GM12878 (cell line): ENCODE data around the gene LONRF2. TPM values are rescaled to one million over a fixed set of nuclear protein-coding genes. Genes with fewer than 3 reads are reported as not detected.

Source experiments
- ATAC-seq: fragments of 200-7000 bp; cut with Tn5 transposase; 3 replicates; pipeline ENCODE4 v1.9.1; 2020; ENCODE audit warnings: mild to moderate bottlenecking, moderate library complexity
- BruUV-seq: library from RNA; stranded (reverse); fragments of 400-500 nt; replicated peaks from 2 replicates; lab custom pipeline; 2021; lab: Mats Ljungman, UMichigan
- CTCF ChIA-PET: fragments of 300-600 bp; sonication (Branson Sonifier 250); formaldehyde crosslinking; extraction: SDS; loops from one replicate; lab custom pipeline; 2021; ENCODE audit warnings: inconsistent platforms; lab: Yijun Ruan, JAX
- POLR2A ChIA-PET: fragments of 350-600 bp; formaldehyde crosslinking; extraction: SDS; loops from one replicate; lab custom pipeline; 2021; ENCODE audit warnings: inconsistent platforms; lab: Charles Lee
- RAD21 ChIA-PET: fragments of 300-600 bp; sonication (Branson Sonifier 250); formaldehyde crosslinking; loops from one replicate; lab custom pipeline; 2023; ENCODE audit warnings: antibody characterized with exemption; ENCODE audit not compliant: unreplicated experiment; lab: Charles Lee
- SMC1A ChIA-PET: fragments of 300-600 bp; sonication (Branson Sonifier 250); formaldehyde crosslinking; loops from one replicate; lab custom pipeline; 2023; ENCODE audit not compliant: unreplicated experiment, uncharacterized antibody; lab: Charles Lee
- DNase-seq: peaks from one replicate; pipeline ENCODE4 v3.0.0-alpha.2; 2011; ENCODE audit warnings: low read depth, low spot score
- FAIRE-seq: peaks from 3 replicates; lab custom pipeline; 2011; peaks lifted over from hg19 to GRCh38; lab: Jason Lieb, UNC
- H2AFZ ChIP-seq: 2 replicates; pipeline ENCODE4 v1.6.0; 2011; ENCODE audit warnings: low read depth, low read length, control low read depth; ENCODE audit not compliant: control insufficient read depth
- H3K27ac ChIP-seq: 2 replicates; pipeline ENCODE4 v1.5.1; 2011; ENCODE audit warnings: control low read depth; ENCODE audit not compliant: control insufficient read depth, insufficient read depth
- H3K27me3 ChIP-seq, 2 experiments: replicated peaks in 1 of 2; 2 replicates each; pipeline versions ENCODE4 v1.6.0 to v1.6.1; 2011; ENCODE audit warnings: low read length in 1 of 2; ENCODE audit not compliant: control insufficient read depth in 2 of 2, insufficient read depth in 2 of 2
- H3K36me3 ChIP-seq, 2 experiments: 2 replicates each; pipeline ENCODE4 v1.5.1; 2011; ENCODE audit warnings: low read length in 1 of 2; ENCODE audit not compliant: control insufficient read depth in 2 of 2, insufficient read depth in 2 of 2
- H3K4me1 ChIP-seq: 2 replicates; pipeline ENCODE4 v1.6.1; 2011; ENCODE audit warnings: mild to moderate bottlenecking, low read length, moderate library complexity, mixed read lengths; ENCODE audit not compliant: control insufficient read depth, insufficient read depth
- H3K4me2 ChIP-seq: 2 replicates; pipeline ENCODE4 v1.6.0; 2011; ENCODE audit warnings: control low read depth; ENCODE audit not compliant: control insufficient read depth, insufficient read depth
- H3K4me3 ChIP-seq: fragments of 200-600 bp; sonication (generic); 2 replicates; pipeline ENCODE4 v1.5.1; 2016
- H3K79me2 ChIP-seq: 2 replicates; pipeline ENCODE4 v1.6.0; 2011; ENCODE audit warnings: low read length; ENCODE audit not compliant: control insufficient read depth, insufficient read depth
- H3K9ac ChIP-seq: 2 replicates; pipeline ENCODE4 v1.8.0; 2011; ENCODE audit warnings: low read length, control low read depth, mixed read lengths; ENCODE audit not compliant: control insufficient read depth, insufficient read depth
- H3K9me3 ChIP-seq: replicated peaks from 3 replicates; pipeline ENCODE4 v1.5.1; 2011; ENCODE audit warnings: mild to moderate bottlenecking, low read length; ENCODE audit not compliant: control insufficient read depth, insufficient read depth
- H4K20me1 ChIP-seq: 2 replicates; pipeline ENCODE4 v1.6.0; 2011; ENCODE audit not compliant: control insufficient read depth, insufficient read depth
- CBX5 ChIP-seq: sonication (generic); IDR thresholded peaks from 2 replicates; pipeline ENCODE4 v1.6.1; 2016; ENCODE audit warnings: low read depth, moderate library complexity, mild to moderate bottlenecking, inconsistent platforms
- EZH2 ChIP-seq: IDR thresholded peaks from 2 replicates; pipeline ENCODE4 v1.6.1; 2012; ENCODE audit warnings: low read depth, mild to moderate bottlenecking, control low read depth, inconsistent platforms, low read length, borderline replicate concordance; ENCODE audit not compliant: control insufficient read depth
- GATAD2B ChIP-seq: fragments of 450-650 bp; conservative IDR thresholded peaks from 2 replicates; pipeline ENCODE4 v1.6.1; 2017; ENCODE audit warnings: low read depth, mild to moderate bottlenecking, moderate library complexity
- HDAC2 ChIP-seq: fragments of 200-600 bp; sonication (generic); IDR thresholded peaks from 2 replicates; pipeline ENCODE4 v1.6.1; 2017
- IRF5 ChIP-seq: fragments of 450-650 bp; IDR thresholded peaks from 2 replicates; pipeline ENCODE4 v1.6.1; 2017; ENCODE audit warnings: borderline replicate concordance
- MTA2 ChIP-seq: fragments of 450-650 bp; IDR thresholded peaks from 2 replicates; pipeline ENCODE4 v1.6.1; 2016; ENCODE audit warnings: low read depth, mild to moderate bottlenecking, moderate library complexity
- MTA3 ChIP-seq: IDR thresholded peaks from 2 replicates; pipeline ENCODE4 v1.6.1; 2012; ENCODE audit warnings: low read length, inconsistent platforms, borderline replicate concordance
- MYC ChIP-seq: IDR thresholded peaks from 2 replicates; pipeline ENCODE4 v1.6.1; 2011; ENCODE audit warnings: mild to moderate bottlenecking, low read length, moderate library complexity, inconsistent platforms; ENCODE audit not compliant: insufficient read depth, insufficient replicate concordance, insufficient read length, severe bottlenecking
- NR2C1 ChIP-seq: fragments of 450-650 bp; IDR thresholded peaks from 2 replicates; pipeline ENCODE4 v1.6.1; 2017; ENCODE audit warnings: antibody characterized with exemption, mild to moderate bottlenecking, moderate library complexity
- NR2F1 ChIP-seq: fragments of 450-650 bp; conservative IDR thresholded peaks from 2 replicates; pipeline ENCODE4 v1.6.1; 2017; ENCODE audit warnings: mild to moderate bottlenecking
- PML ChIP-seq: IDR thresholded peaks from 2 replicates; pipeline ENCODE4 v1.6.1; 2012; ENCODE audit warnings: low read length, inconsistent platforms
- RBBP5 ChIP-seq: fragments of 200-600 bp; sonication (generic); conservative IDR thresholded peaks from 2 replicates; pipeline ENCODE4 v1.6.1; 2016
- ZNF24 ChIP-seq: fragments of 450-650 bp; IDR thresholded peaks from 2 replicates; pipeline ENCODE4 v1.6.1; 2017; ENCODE audit warnings: antibody characterized with exemption, mild to moderate bottlenecking
- WGBS: methylation state at CpG from one replicate; pipeline ENCODE4 v1.1.6; 2016; ENCODE audit warnings: low lambda C conversion rate; ENCODE audit not compliant: insufficient replicate concordance, insufficient coverage; ENCODE audit errors: missing lambda C conversion rate; 5-methylcytosine and 5-hydroxymethylcytosine counted together
- in situ Hi-C: fragments of 300-500 bp; cut with MboI; formaldehyde crosslinking; loops from 9 replicates; pipeline ENCODE4 v1.14.3; 2018; ENCODE audit warnings: mixed read lengths
- intact Hi-C: fragments of 100-400 bp; cut with micrococcal nuclease; formaldehyde crosslinking; loops from one replicate; pipeline ENCODE4 v1.14.2; 2022; ENCODE audit not compliant: unreplicated experiment
- polyA plus RNA-seq, 11 experiments: library from polyadenylated mRNA; depleted of rRNA in 4 of 11; unstranded in 6 of 11; stranded (reverse) in 5 of 11; fragments of >200 nt; fragmentation: Nextera tagmentation in 4 of 11; fragmentation: Illumina TruSeq in 1 of 11; extraction: Ambion mirVana in 4 of 11; extraction: Trizol in 1 of 11; gene quantifications; 1 replicate in 1 of 11; 2 replicates in 10 of 11; pipeline versions ENCODE4 v1.2.1 to v1.2.3, GENCODE V29; 2011 to 2016; ENCODE audit warnings: inconsistent platforms in 2 of 11, missing spikeins in 2 of 11, low read depth in 1 of 11
- total RNA-seq, 4 experiments: library from RNA; depleted of rRNA in 3 of 4; stranded (reverse); fragments of >200 nt in 3 of 4; fragmentation: Illumina TruSeq in 1 of 4; extraction: Trizol in 1 of 4; gene quantifications; 2 replicates each; pipeline versions ENCODE4 v1.2.1 to v1.2.3, GENCODE V29; 2013 to 2021
- TF ChIP-seq, protein P1 (sequence below): fragments of 450-650 bp; formaldehyde crosslinking; IDR thresholded peaks from 2 replicates; pipeline ENCODE4 v1.5.0; 2022; ENCODE audit warnings: mild to moderate bottlenecking, missing genetic modification characterization
- TF ChIP-seq, protein P2 (sequence below): fragments of 450-650 bp; IDR thresholded peaks from 2 replicates; pipeline ENCODE4 v1.6.1; 2017; ENCODE audit warnings: antibody characterized with exemption, mild to moderate bottlenecking, moderate library complexity
- TF ChIP-seq, protein P3 (sequence below): fragments of 450-650 bp; IDR thresholded peaks from 2 replicates; pipeline ENCODE4 v1.6.1; 2016; ENCODE audit warnings: mild to moderate bottlenecking

The LONRF2 gene
- total and polyA plus RNA-seq, 10 of the 15 experiments (the other 5 are each of a cell fraction or from before 2014, with no cell fraction given) = under 0.01 to 0.04 (median 0.01) TPM; not detected in 4

- no peak for FAIRE-seq
- H2AFZ ChIP-seq = no peak overlapping the region
- no peak overlapping the region for H3K4me3 ChIP-seq
- ChIA-PET CTCF (interaction anchor here (1.2 to 1.4 kb wide), 2 partner anchors 41 kb away, joined by 4 to 6 read pairs; no protein-coding TSS in a partner anchor), RAD21 (no interaction called here), POLR2A (interaction anchor here (1.0 kb wide), 1 partner anchor 17 kb away, joined by 7 read pairs; no protein-coding TSS in a partner anchor), SMC1A (no interaction called here)
- no peaks in the 10 kb centered on the region for H3K27me3 ChIP-seq
- no peak overlapping the region for H3K27ac ChIP-seq
- intact Hi-C loops = no loop called here
- H3K4me2 ChIP-seq = no peak overlapping the region
- DNase-seq = no peak
- WGBS = 42% methylated on average over 5 of the region's 5 CpGs
- no peaks in the 10 kb centered on the region for H4K20me1 ChIP-seq
- in situ Hi-C loops = no loop called here
- H3K79me2 ChIP-seq = no peaks in the 10 kb centered on the region
- H3K9ac ChIP-seq = no peak overlapping the region
- no peaks in the 10 kb centered on the region for H3K4me1 ChIP-seq
- no peaks in the 10 kb centered on the region; the same call in 2 of the 3 replicates for H3K9me3 ChIP-seq
- H3K36me3 ChIP-seq = no peaks in the 10 kb centered on the region
- no peak for ATAC-seq
- BruUV-seq = no TSS peak
- TF ChIP-seq HDAC2 (no peak), MTA2 (no peak), MYC (no peak), PML (no peak), GATAD2B (no peak), IRF5 (no peak), RBBP5 (no peak), NR2F1 (no peak), MTA3 (no peak), NR2C1 (no peak), ZNF24 (no peak), CBX5 (no peak), EZH2 (no peak)
- TF ChIP-seq, protein P1, sequence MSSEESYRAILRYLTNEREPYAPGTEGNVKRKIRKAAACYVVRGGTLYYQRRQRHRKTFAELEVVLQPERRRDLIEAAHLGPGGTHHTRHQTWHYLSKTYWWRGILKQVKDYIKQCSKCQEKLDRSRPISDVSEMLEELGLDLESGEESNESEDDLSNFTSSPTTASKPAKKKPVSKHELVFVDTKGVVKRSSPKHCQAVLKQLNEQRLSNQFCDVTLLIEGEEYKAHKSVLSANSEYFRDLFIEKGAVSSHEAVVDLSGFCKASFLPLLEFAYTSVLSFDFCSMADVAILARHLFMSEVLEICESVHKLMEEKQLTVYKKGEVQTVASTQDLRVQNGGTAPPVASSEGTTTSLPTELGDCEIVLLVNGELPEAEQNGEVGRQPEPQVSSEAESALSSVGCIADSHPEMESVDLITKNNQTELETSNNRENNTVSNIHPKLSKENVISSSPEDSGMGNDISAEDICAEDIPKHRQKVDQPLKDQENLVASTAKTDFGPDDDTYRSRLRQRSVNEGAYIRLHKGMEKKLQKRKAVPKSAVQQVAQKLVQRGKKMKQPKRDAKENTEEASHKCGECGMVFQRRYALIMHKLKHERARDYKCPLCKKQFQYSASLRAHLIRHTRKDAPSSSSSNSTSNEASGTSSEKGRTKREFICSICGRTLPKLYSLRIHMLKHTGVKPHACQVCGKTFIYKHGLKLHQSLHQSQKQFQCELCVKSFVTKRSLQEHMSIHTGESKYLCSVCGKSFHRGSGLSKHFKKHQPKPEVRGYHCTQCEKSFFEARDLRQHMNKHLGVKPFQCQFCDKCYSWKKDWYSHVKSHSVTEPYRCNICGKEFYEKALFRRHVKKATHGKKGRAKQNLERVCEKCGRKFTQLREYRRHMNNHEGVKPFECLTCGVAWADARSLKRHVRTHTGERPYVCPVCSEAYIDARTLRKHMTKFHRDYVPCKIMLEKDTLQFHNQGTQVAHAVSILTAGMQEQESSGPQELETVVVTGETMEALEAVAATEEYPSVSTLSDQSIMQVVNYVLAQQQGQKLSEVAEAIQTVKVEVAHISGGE (CRISPR knock-in tag) = no peak
- TF ChIP-seq, protein P2, sequence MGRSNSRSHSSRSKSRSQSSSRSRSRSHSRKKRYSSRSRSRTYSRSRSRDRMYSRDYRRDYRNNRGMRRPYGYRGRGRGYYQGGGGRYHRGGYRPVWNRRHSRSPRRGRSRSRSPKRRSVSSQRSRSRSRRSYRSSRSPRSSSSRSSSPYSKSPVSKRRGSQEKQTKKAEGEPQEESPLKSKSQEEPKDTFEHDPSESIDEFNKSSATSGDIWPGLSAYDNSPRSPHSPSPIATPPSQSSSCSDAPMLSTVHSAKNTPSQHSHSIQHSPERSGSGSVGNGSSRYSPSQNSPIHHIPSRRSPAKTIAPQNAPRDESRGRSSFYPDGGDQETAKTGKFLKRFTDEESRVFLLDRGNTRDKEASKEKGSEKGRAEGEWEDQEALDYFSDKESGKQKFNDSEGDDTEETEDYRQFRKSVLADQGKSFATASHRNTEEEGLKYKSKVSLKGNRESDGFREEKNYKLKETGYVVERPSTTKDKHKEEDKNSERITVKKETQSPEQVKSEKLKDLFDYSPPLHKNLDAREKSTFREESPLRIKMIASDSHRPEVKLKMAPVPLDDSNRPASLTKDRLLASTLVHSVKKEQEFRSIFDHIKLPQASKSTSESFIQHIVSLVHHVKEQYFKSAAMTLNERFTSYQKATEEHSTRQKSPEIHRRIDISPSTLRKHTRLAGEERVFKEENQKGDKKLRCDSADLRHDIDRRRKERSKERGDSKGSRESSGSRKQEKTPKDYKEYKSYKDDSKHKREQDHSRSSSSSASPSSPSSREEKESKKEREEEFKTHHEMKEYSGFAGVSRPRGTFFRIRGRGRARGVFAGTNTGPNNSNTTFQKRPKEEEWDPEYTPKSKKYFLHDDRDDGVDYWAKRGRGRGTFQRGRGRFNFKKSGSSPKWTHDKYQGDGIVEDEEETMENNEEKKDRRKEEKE = no peak
- TF ChIP-seq, protein P3, sequence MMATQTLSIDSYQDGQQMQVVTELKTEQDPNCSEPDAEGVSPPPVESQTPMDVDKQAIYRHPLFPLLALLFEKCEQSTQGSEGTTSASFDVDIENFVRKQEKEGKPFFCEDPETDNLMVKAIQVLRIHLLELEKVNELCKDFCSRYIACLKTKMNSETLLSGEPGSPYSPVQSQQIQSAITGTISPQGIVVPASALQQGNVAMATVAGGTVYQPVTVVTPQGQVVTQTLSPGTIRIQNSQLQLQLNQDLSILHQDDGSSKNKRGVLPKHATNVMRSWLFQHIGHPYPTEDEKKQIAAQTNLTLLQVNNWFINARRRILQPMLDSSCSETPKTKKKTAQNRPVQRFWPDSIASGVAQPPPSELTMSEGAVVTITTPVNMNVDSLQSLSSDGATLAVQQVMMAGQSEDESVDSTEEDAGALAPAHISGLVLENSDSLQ = no peak
These were observed 17.5 kb upstream of the LONRF2 start for GRCh38 chr2:100339823-100340222.
